Spleen (tissue), 11 donors: ENCODE results near the gene NHLRC3. TPM values are rescaled to one million over a fixed set of nuclear protein-coding genes. Genes with fewer than 3 reads are reported as not detected.
"Not testable (repeated sequence)": the region's sequence is repeated elsewhere in the genome, so short reads cannot be mapped to it uniquely, and the experiment has no call there.

Source experiments
- DNase-seq: peaks from one replicate; pipeline ENCODE4 v3.0.0-alpha.2; 2020
- H3K27ac ChIP-seq, 8 donors: fragments of 200-600 bp; sonication (generic) in 7 of 8; 1 replicate in 4 of 8; 2 replicates in 4 of 8; pipeline versions ENCODE4 v1.5.0 to v1.8.0; 2016 to 2021; ENCODE audit warnings: inconsistent platforms in 4 of 8, mild to moderate bottlenecking in 4 of 8, moderate library complexity in 1 of 8
- H3K27me3 ChIP-seq, 7 donors: fragments of 200-600 bp; sonication (generic) in 6 of 7; replicated peaks in 1 of 7; 1 replicate in 4 of 7; 2 replicates in 3 of 7; pipeline versions ENCODE4 v1.5.0 to v1.8.0; 2016 to 2021; ENCODE audit warnings: inconsistent platforms in 3 of 7, mild to moderate bottlenecking in 1 of 7
- H3K36me3 ChIP-seq, 6 donors: fragments of 200-600 bp; sonication (generic) in 5 of 6; 1 replicate in 4 of 6; 2 replicates in 2 of 6; pipeline versions ENCODE4 v1.5.0 to v1.8.0; 2016 to 2021; ENCODE audit warnings: inconsistent platforms in 2 of 6
- H3K4me1 ChIP-seq, 6 donors: fragments of 200-600 bp; sonication (generic) in 5 of 6; 1 replicate in 3 of 6; 2 replicates in 3 of 6; pipeline versions ENCODE4 v1.5.0 to v1.8.0; 2016 to 2021; ENCODE audit warnings: inconsistent platforms in 3 of 6
- H3K4me3 ChIP-seq, 8 donors: fragments of 200-600 bp; sonication (generic) in 7 of 8; 1 replicate in 4 of 8; 2 replicates in 4 of 8; pipeline versions ENCODE4 v1.5.0 to v1.8.0; 2016 to 2021; ENCODE audit warnings: inconsistent platforms in 4 of 8, mild to moderate bottlenecking in 4 of 8, moderate library complexity in 2 of 8
- H3K9me3 ChIP-seq, 8 donors: fragments of 200-600 bp; sonication (generic) in 7 of 8; 1 replicate in 4 of 8; 2 replicates in 4 of 8; pipeline versions ENCODE4 v1.5.0 to v1.8.0; 2016 to 2021; ENCODE audit warnings: inconsistent platforms in 4 of 8
- CTCF ChIP-seq, 11 experiments: fragments of 200-600 bp in 7 of 11; fragments of 450-650 bp in 4 of 11; sonication (generic) in 4 of 11; IDR thresholded peaks in 8 of 11; conservative IDR thresholded peaks in 3 of 11; 1 replicate in 7 of 11; 2 replicates in 4 of 11; pipeline versions ENCODE4 v1.4.0 to v1.8.0; 2016 to 2021; ENCODE audit warnings: antibody characterized with exemption in 11 of 11, inconsistent platforms in 4 of 11, mild to moderate bottlenecking in 1 of 11
- POLR2A ChIP-seq, 3 donors: fragments of 450-650 bp; IDR thresholded peaks; one replicate each; pipeline ENCODE4 v1.5.1; 2017; ENCODE audit warnings: antibody characterized with exemption in 3 of 3, mild to moderate bottlenecking in 1 of 3
- POLR2AphosphoS5 ChIP-seq, 3 donors: sonication (generic); formaldehyde crosslinking; IDR thresholded peaks; one replicate each; pipeline ENCODE4 v1.5.1; 2017; ENCODE audit warnings: antibody characterized with exemption in 3 of 3
- WGBS, 5 donors: extraction: QIAGEN DNeasy Blood & Tissue Kit in 3 of 5; methylation state at CpG; one replicate each; pipeline versions ENCODE4 v1.1.5 to v1.1.7; 2013 to 2018; 5-methylcytosine and 5-hydroxymethylcytosine counted together
- intact Hi-C: fragments of 100-400 bp; cut with DNase I; formaldehyde crosslinking; loops from one replicate; pipeline ENCODE4 v1.15.0; 2023; ENCODE audit warnings: low total_unique reads
- polyA plus RNA-seq, 3 donors: library from polyadenylated mRNA; stranded (reverse); fragments of 200-250 nt; gene quantifications; one replicate each; pipeline ENCODE4 v1.2.1, GENCODE V29; 2013
- total RNA-seq, 7 donors: library from RNA; depleted of rRNA in 3 of 7; stranded (reverse); fragments of >200 nt in 3 of 7; fragmentation: NEBNext Ultra II Directional in 4 of 7; extraction: Animal tissue kit (Norgen Biotek cat#: 25700) in 4 of 7; gene quantifications; one replicate each; pipeline versions ENCODE4 v1.1.0 to v1.2.1, GENCODE V29; 2016 to 2021
- donor health status: healthy with polysubstance abuse.
- donor health status: DM: no; HTN: no; CAD: no; lungs with moderate emphysema.
- donor health status: DM: no; HTN: no; CAD: no.
- donor health status: Bipolar disorder and iron deficiency.
- donor health status: healthy.
- donor health status: DM: no; HTN: no; CAD: no.
- donor health status: DM: yes; HTN: yes; CAD: no.

NHLRC3 gene
- total and polyA plus RNA-seq, 10 donors: 10.1 to 51.7 (median 35.5) TPM

GRCh38 chr13:39006371-39007111 is 31.7 kb upstream of the NHLRC3 start:
- not testable (repeated sequence) for DNase-seq
- WGBS, 5 donors: 85 to 97% (median 88%) methylated on average over 20 to 29 of the region's 29 CpGs

GRCh38 chr13:39012608-39013007 is 25.6 kb upstream of the NHLRC3 start:
- peaks cover 11 to 100% (median 77%) of the 10 kb centered on the region in 6 donors for H3K36me3 ChIP-seq
- TF ChIP-seq CTCF (IDR thresholded peaks at IDR 0.05 in 8 of 11, conservative IDR thresholded peaks at IDR 0.05 in 3 of 11) (no peak), POLR2AphosphoS5 (IDR thresholded peaks at IDR 0.05) (no peak), POLR2A (IDR thresholded peaks at IDR 0.05) (no peak)
- intact Hi-C loops: no loop called here
- H3K4me1 ChIP-seq: no peaks in the 10 kb centered on the region
- WGBS, 5 donors: 89 to 94% (median 91%) methylated on average over 7 of the region's 7 CpGs
- DNase-seq: no peak
- no peaks in the 10 kb centered on the region for H3K9me3 ChIP-seq
- no peak overlapping the region for H3K4me3 ChIP-seq
- H3K27ac ChIP-seq: no peak overlapping the region
- H3K27me3 ChIP-seq: no peaks in the 10 kb centered on the region

More at GRCh38 chr13:39006371-39007111, 31.7 kb upstream of the NHLRC3 start:
- H3K27me3 ChIP-seq, H3K4me3 ChIP-seq, H3K4me1 ChIP-seq, intact Hi-C loops, H3K9me3 ChIP-seq, H3K27ac ChIP-seq: not testable (repeated sequence)
- TF ChIP-seq POLR2AphosphoS5 (IDR thresholded peaks at IDR 0.05): peak in 1 of 3 donors; percentile 16
- peaks cover 5 to 43% (median 24%) of the 10 kb centered on the region in 6 donors for H3K36me3 ChIP-seq

GRCh38 chr13:39013462-39013861 is 24.8 kb upstream of the NHLRC3 start:
- no peak overlapping the region for H3K4me3 ChIP-seq
- intact Hi-C loops: no loop called here
- peaks cover 11 to 100% (median 81%) of the 10 kb centered on the region in 6 donors for H3K36me3 ChIP-seq

GRCh38 chr13:39016087-39016486 is 22.2 kb upstream of the NHLRC3 start:
- intact Hi-C loops: no loop called here
- DNase-seq: no peak

More at GRCh38 chr13:39013462-39013861, 24.8 kb upstream of the NHLRC3 start:
- H3K27ac ChIP-seq: no peak overlapping the region
- WGBS, 5 donors: 81 to 92% (median 85%) methylated on average over 5 of the region's 5 CpGs
- no peaks in the 10 kb centered on the region for H3K27me3 ChIP-seq
- no peaks in the 10 kb centered on the region for H3K9me3 ChIP-seq
- DNase-seq: no peak
- no peaks in the 10 kb centered on the region for H3K4me1 ChIP-seq
- TF ChIP-seq POLR2AphosphoS5 (IDR thresholded peaks at IDR 0.05): no peak

More at GRCh38 chr13:39016087-39016486, 22.2 kb upstream of the NHLRC3 start:
- no peaks in the 10 kb centered on the region for H3K4me1 ChIP-seq
- H3K9me3 ChIP-seq: no peaks in the 10 kb centered on the region
- 60 to 76% (median 66%) methylated on average over 1 of the region's 1 CpG for WGBS, 5 donors
- H3K4me3 ChIP-seq: no peak overlapping the region
- H3K27me3 ChIP-seq: no peaks in the 10 kb centered on the region
- H3K36me3 ChIP-seq: peaks cover 10 to 100% (median 76%) of the 10 kb centered on the region in 6 donors
- H3K27ac ChIP-seq: no peak overlapping the region
- no peak for TF ChIP-seq POLR2A (IDR thresholded peaks at IDR 0.05)
- TF ChIP-seq POLR2AphosphoS5 (IDR thresholded peaks at IDR 0.05): no peak
- TF ChIP-seq CTCF (IDR thresholded peaks at IDR 0.05 in 8 of 11, conservative IDR thresholded peaks at IDR 0.05 in 3 of 11): no peak
